Sigmoid colon (tissue), 7 donors: ENCODE results near the gene ACTL7A. TPM values are rescaled to one million over a fixed set of nuclear protein-coding genes. Genes with fewer than 3 reads are reported as not detected.

Source experiments
- DNase-seq: peaks from one replicate; pipeline ENCODE4 v3.0.0-alpha.2; 2019
- H3K27ac ChIP-seq, 4 donors: fragments of 200-600 bp; sonication (generic); one replicate each; pipeline ENCODE4 v1.5.1; 2016 to 2019; ENCODE audit warnings: mild to moderate bottlenecking in 1 of 4
- H3K27me3 ChIP-seq, 3 donors: fragments of 200-600 bp; sonication (generic); one replicate each; pipeline ENCODE4 v1.5.1; 2019; ENCODE audit warnings: mild to moderate bottlenecking in 1 of 3
- H3K36me3 ChIP-seq, 4 donors: fragments of 200-600 bp; sonication (generic); one replicate each; pipeline ENCODE4 v1.5.1; 2016 to 2019
- H3K4me1 ChIP-seq, 4 donors: fragments of 200-600 bp; sonication (generic); one replicate each; pipeline ENCODE4 v1.5.1; 2017 to 2019
- H3K4me3 ChIP-seq, 4 donors: fragments of 200-600 bp; sonication (generic); one replicate each; pipeline ENCODE4 v1.5.1; 2017 to 2019; ENCODE audit warnings: mild to moderate bottlenecking in 2 of 4, moderate library complexity in 1 of 4
- H3K9me3 ChIP-seq, 4 donors: fragments of 200-600 bp in 3 of 4; sonication (generic) in 3 of 4; one replicate each; pipeline versions ENCODE4 v1.5.1 to v1.6.1; 2013 to 2019
- CTCF ChIP-seq, 4 experiments: fragments of 450-650 bp in 3 of 4; fragments of 200-600 bp in 1 of 4; IDR thresholded peaks; one replicate each; pipeline ENCODE4 v1.5.1; 2016 to 2019; ENCODE audit warnings: antibody characterized with exemption in 4 of 4, mild to moderate bottlenecking in 3 of 4, moderate library complexity in 2 of 4
- EP300 ChIP-seq, 4 donors: sonication (generic); formaldehyde crosslinking; IDR thresholded peaks; one replicate each; pipeline ENCODE4 v1.6.1; 2017; ENCODE audit warnings: antibody characterized with exemption in 4 of 4
- POLR2A ChIP-seq, 2 donors: fragments of 450-650 bp; IDR thresholded peaks; one replicate each; pipeline ENCODE4 v1.6.1; 2016; ENCODE audit warnings: antibody characterized with exemption in 2 of 2, mild to moderate bottlenecking in 2 of 2, moderate library complexity in 2 of 2
- POLR2AphosphoS5 ChIP-seq, 4 donors: sonication (generic); formaldehyde crosslinking; IDR thresholded peaks; one replicate each; pipeline ENCODE4 v1.6.1; 2017; ENCODE audit warnings: antibody characterized with exemption in 4 of 4
- WGBS, 2 donors: extraction: QIAGEN DNeasy Blood & Tissue Kit; methylation state at CpG; one replicate each; pipeline ENCODE4 v1.1.7; 2013; 5-methylcytosine and 5-hydroxymethylcytosine counted together
- intact Hi-C: fragments of 100-400 bp; cut with DNase I; formaldehyde crosslinking; loops from one replicate; pipeline ENCODE4 v1.15.1; 2023
- polyA plus RNA-seq, 3 donors: library from polyadenylated mRNA; stranded (reverse); fragments of 200-250 nt; gene quantifications; one replicate each; pipeline ENCODE4 v1.2.3, GENCODE V29; 2013
- total RNA-seq, 4 donors: library from RNA; depleted of rRNA; stranded (reverse); fragments of >200 nt; gene quantifications; one replicate each; pipeline ENCODE4 v1.1.0, GENCODE V29; 2016
- donor health status: healthy with polysubstance abuse.
- donor health status: Bipolar disorder and iron deficiency.
- donor health status: healthy.

The ACTL7A gene, protein sequence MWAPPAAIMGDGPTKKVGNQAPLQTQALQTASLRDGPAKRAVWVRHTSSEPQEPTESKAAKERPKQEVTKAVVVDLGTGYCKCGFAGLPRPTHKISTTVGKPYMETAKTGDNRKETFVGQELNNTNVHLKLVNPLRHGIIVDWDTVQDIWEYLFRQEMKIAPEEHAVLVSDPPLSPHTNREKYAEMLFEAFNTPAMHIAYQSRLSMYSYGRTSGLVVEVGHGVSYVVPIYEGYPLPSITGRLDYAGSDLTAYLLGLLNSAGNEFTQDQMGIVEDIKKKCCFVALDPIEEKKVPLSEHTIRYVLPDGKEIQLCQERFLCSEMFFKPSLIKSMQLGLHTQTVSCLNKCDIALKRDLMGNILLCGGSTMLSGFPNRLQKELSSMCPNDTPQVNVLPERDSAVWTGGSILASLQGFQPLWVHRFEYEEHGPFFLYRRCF
- total RNA-seq (not detected), polyA plus RNA-seq (not detected)

DNA sequence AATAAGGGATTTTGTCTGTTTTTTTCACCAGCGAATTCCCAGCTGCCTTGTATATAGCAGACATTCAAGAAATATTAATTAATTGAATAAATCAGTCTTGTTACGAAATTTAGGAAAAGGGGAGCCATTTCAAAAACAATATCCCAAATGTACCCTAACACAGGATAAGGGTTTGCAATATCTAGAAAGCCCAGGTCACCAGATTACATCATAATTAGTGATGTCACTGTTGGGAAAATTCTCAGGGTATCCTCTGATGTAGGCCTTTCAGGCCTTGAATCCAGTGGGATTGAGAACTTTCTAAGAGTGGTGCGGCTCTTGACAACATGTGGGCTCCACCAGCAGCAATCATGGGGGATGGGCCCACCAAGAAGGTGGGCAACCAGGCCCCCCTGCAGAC is at the start of gene ACTL7A:
ACTL7A (plus strand) TSS at position 270 of the 400 bp plus-strand sequence; CDS start at position 327, 57 bp downstream.
- intact Hi-C loops = no loop called here
- Histone ChIP-seq H3K4me1 (no peaks in the 10 kb centered on the region), H3K9me3 (no peaks in the 10 kb centered on the region), H3K27me3 (no peaks in the 10 kb centered on the region), H3K36me3 (no peaks in the 10 kb centered on the region), H3K27ac (no peak within 1 kb of the TSS), H3K4me3 (no peak within 1 kb of the TSS)
- WGBS, 2 donors = 93 to 99% methylated on average over 3 of the region's 3 CpGs
- no peak for DNase-seq
- TF ChIP-seq CTCF (IDR thresholded peaks at IDR 0.05) (no peak), EP300 (IDR thresholded peaks at IDR 0.05) (no peak), POLR2AphosphoS5 (IDR thresholded peaks at IDR 0.05) (no peak), POLR2A (IDR thresholded peaks at IDR 0.05) (no peak)

- Histone ChIP-seq H3K4me3 (no peak overlapping the region), H3K27ac (no peak overlapping the region), H3K9me3 (no peaks in the 10 kb centered on the region), H3K4me1 (no peaks in the 10 kb centered on the region), H3K36me3 (no peaks in the 10 kb centered on the region), H3K27me3 (no peaks in the 10 kb centered on the region)
- TF ChIP-seq CTCF (IDR thresholded peaks at IDR 0.05) = no peak
- no peak for TF ChIP-seq EP300 (IDR thresholded peaks at IDR 0.05)
- TF ChIP-seq POLR2A (IDR thresholded peaks at IDR 0.05) = no peak
- TF ChIP-seq POLR2AphosphoS5 (IDR thresholded peaks at IDR 0.05) = no peak
- no peak for DNase-seq
- 83 to 91% methylated on average over 8 of the region's 8 CpGs for WGBS, 2 donors
- intact Hi-C loops = no loop called here
Observed at GRCh38 chr9:108812396-108813025, 49.6 kb upstream of the ACTL7A start.

DNA sequence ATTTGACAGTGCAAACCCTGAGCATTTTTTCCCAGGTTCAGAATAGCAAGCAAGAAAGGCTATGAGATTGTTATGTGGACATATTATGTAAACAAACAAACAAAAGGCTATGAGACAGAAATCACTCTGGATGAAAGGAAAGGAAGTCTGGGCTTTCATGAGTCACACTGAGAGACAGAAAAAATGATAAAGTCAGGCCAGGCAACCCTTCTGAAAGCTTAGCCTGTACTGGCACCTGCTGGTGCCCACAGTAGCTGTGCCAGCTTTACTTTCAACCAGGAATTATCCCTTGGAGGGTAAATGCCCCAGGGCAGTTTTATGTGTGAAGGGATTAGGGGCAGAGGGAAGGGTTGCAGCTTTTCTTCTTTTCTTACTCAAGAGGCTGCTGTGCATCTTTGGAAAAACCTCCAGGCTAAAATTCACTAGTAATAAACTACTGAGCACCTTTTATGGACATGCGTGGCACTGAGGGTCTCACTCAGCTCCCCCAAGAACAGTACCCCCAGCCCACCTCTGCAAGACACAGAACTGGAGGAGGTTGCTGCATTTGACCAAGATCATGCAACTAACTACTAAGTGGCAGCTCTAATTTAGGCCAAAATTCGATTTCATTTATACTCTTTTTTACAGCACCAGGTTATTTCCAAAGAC is 48.0 kb upstream of the ACTL7A start:
- 74 to 93% methylated on average over 2 of the region's 2 CpGs for WGBS, 2 donors
- intact Hi-C loops = no loop called here
- H3K27ac ChIP-seq = no peak overlapping the region

DNA sequence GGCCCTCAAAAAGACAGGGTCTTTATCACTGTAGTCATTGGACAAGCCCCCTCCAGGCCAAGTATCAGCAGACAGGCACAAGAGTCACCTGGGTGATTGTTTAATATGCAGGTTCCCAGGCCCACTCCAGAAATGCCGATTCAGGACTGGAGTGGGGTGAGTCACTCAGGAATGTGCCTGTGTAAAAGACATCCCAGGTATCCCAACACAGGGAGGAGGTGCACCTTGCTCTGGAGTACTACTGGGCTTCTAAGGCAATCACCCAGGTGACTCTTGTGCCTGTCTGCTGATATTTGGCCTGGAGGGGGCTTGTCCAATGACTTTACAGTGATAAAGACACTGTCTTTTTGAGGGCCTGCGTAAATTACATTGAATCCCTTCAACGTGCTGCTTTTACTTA is 46.9 kb upstream of the ACTL7A start:
- Histone ChIP-seq H3K27me3 (no peaks in the 10 kb centered on the region), H3K9me3 (no peaks in the 10 kb centered on the region), H3K4me3 (no peak overlapping the region), H3K4me1 (no peaks in the 10 kb centered on the region), H3K27ac (no peak overlapping the region), H3K36me3 (no peaks in the 10 kb centered on the region)
- no peak for DNase-seq
- intact Hi-C loops = no loop called here
- WGBS, 2 donors = 71 to 85% methylated on average over 3 of the region's 3 CpGs
- TF ChIP-seq EP300 (IDR thresholded peaks at IDR 0.05) (no peak), CTCF (IDR thresholded peaks at IDR 0.05) (no peak)

More for the DNA sequence above, 48.0 kb upstream of the ACTL7A start:
- Histone ChIP-seq H3K4me3 (no peak overlapping the region), H3K27me3 (no peaks in the 10 kb centered on the region), H3K9me3 (no peaks in the 10 kb centered on the region), H3K4me1 (no peaks in the 10 kb centered on the region), H3K36me3 (no peaks in the 10 kb centered on the region)
- no peak for DNase-seq
- no peak for TF ChIP-seq POLR2AphosphoS5 (IDR thresholded peaks at IDR 0.05)
- no peak for TF ChIP-seq EP300 (IDR thresholded peaks at IDR 0.05)
- no peak for TF ChIP-seq CTCF (IDR thresholded peaks at IDR 0.05)
- TF ChIP-seq POLR2A (IDR thresholded peaks at IDR 0.05) = no peak
